Measurements from ENCODE around the gene MPV17L2.

DNA sequence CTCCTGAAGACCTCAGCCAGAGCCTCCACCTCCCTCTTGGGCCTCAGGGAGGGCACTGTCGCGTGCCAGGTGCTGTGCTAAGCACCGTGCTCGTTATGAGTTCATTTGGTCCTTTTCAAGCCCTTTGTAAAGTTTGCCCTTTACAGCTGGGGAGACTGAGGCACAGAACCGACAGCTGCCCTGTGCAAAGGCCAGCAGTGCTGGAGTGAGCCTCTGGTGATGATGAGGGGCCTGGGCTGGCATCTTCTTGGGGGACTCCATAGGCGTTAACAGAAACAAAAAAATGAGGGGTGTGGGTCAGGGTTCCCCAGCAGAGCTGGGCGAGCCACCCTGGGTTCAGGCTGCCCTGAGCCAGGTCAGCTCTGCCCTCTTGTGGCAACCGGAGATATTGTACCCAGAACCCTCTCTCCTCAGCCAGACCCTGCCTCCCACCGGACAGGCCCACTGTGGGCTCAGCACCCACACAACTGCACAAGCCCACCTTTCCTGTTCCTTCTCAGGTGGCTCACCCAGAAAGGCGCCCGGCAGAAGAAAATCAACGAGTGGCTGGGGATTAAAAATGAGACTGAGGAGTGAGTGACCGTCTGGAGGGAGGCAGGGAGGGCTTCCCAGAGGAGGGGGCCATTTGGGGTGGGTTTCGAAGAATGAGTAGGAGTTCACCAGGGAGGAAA lies 24.9 kb upstream of the MPV17L2 start:
- TF ChIP-seq, protein P1, sequence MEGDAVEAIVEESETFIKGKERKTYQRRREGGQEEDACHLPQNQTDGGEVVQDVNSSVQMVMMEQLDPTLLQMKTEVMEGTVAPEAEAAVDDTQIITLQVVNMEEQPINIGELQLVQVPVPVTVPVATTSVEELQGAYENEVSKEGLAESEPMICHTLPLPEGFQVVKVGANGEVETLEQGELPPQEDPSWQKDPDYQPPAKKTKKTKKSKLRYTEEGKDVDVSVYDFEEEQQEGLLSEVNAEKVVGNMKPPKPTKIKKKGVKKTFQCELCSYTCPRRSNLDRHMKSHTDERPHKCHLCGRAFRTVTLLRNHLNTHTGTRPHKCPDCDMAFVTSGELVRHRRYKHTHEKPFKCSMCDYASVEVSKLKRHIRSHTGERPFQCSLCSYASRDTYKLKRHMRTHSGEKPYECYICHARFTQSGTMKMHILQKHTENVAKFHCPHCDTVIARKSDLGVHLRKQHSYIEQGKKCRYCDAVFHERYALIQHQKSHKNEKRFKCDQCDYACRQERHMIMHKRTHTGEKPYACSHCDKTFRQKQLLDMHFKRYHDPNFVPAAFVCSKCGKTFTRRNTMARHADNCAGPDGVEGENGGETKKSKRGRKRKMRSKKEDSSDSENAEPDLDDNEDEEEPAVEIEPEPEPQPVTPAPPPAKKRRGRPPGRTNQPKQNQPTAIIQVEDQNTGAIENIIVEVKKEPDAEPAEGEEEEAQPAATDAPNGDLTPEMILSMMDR (IDR thresholded peaks at IDR 0.05): no peak
- no peak for TF ChIP-seq POLR2A (IDR thresholded peaks at IDR 0.05)

All from lower leg skin (tissue), 3 donors.